RWPE2 (cell line): ENCODE measurements around the gene ANO2.

ENCODE experiments used
- ATAC-seq: fragments of 200-7000 bp; cut with Tn5 transposase; 3 replicates; pipeline ENCODE4 v1.9.1; 2021; ENCODE audit warnings: low read depth
- DNase-seq: peaks from one replicate; pipeline ENCODE4 v3.0.0-alpha.2; 2020; ENCODE audit warnings: low spot score
- H3K27ac ChIP-seq: fragments of 450-650 bp; 2 replicates; pipeline ENCODE4 v1.5.1; 2017; ENCODE audit warnings: mild to moderate bottlenecking; ENCODE audit not compliant: poor library complexity, severe bottlenecking
- H3K27me3 ChIP-seq: fragments of 250-450 bp; sonication (Bioruptor Pico); 2 replicates; pipeline ENCODE4 v1.5.1; 2021; ENCODE audit warnings: mild to moderate bottlenecking, moderate library complexity; ENCODE audit not compliant: insufficient read depth, poor library complexity, severe bottlenecking
- H3K36me3 ChIP-seq: fragments of 250-450 bp; sonication (Bioruptor Pico); 2 replicates; pipeline ENCODE4 v1.5.1; 2020; ENCODE audit warnings: low read depth, mild to moderate bottlenecking, moderate library complexity
- H3K4me1 ChIP-seq: fragments of 250-450 bp; sonication (Bioruptor Pico); 2 replicates; pipeline ENCODE4 v1.5.1; 2021; ENCODE audit warnings: mild to moderate bottlenecking, moderate library complexity; ENCODE audit not compliant: insufficient read depth, poor library complexity, severe bottlenecking
- H3K4me3 ChIP-seq: fragments of 250-450 bp; sonication (Bioruptor Pico); 2 replicates; pipeline ENCODE4 v1.5.1; 2021; ENCODE audit warnings: mild to moderate bottlenecking, moderate library complexity; ENCODE audit not compliant: severe bottlenecking
- H3K9me3 ChIP-seq: fragments of 250-450 bp; sonication (Bioruptor Pico); 2 replicates; pipeline ENCODE4 v1.5.1; 2021; ENCODE audit warnings: mild to moderate bottlenecking, moderate library complexity; ENCODE audit not compliant: severe bottlenecking
- TF ChIP-seq, protein P1 (sequence below): fragments of 450-650 bp; IDR thresholded peaks from one replicate; pipeline ENCODE4 v1.5.1; 2017; ENCODE audit warnings: mild to moderate bottlenecking, moderate library complexity; ENCODE audit not compliant: poor library complexity, severe bottlenecking

ANO2 gene

DNA sequence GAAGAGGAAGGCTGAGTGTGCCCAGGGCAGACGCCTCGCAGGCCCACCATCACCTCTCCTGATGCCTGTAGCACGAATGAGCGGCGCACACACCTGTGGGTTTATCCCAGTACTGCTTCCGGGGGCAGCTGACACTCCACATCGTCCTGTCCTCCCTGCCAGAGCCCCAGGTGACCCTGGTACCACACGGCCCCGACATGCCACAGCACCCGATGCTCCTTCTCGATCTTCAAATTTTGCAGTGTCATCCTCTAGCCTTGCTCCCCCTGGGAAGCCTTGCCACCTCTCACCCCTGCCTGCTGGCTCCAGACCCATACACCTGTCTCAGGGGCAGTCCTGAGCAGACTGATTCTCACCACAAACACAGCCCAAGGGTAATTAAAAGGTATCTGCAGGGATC, 40.6 kb downstream of the ANO2 start:
- no peak overlapping the region for H3K4me3 ChIP-seq
- peaks cover 4% of the 10 kb centered on the region for H3K27me3 ChIP-seq
- no peaks in the 10 kb centered on the region for H3K36me3 ChIP-seq
- no peak overlapping the region for H3K27ac ChIP-seq
- no peaks in the 10 kb centered on the region for H3K9me3 ChIP-seq
- ATAC-seq, result no peak
- no peak for DNase-seq
- H3K4me1 ChIP-seq, result no peaks in the 10 kb centered on the region
- TF ChIP-seq, protein P1, sequence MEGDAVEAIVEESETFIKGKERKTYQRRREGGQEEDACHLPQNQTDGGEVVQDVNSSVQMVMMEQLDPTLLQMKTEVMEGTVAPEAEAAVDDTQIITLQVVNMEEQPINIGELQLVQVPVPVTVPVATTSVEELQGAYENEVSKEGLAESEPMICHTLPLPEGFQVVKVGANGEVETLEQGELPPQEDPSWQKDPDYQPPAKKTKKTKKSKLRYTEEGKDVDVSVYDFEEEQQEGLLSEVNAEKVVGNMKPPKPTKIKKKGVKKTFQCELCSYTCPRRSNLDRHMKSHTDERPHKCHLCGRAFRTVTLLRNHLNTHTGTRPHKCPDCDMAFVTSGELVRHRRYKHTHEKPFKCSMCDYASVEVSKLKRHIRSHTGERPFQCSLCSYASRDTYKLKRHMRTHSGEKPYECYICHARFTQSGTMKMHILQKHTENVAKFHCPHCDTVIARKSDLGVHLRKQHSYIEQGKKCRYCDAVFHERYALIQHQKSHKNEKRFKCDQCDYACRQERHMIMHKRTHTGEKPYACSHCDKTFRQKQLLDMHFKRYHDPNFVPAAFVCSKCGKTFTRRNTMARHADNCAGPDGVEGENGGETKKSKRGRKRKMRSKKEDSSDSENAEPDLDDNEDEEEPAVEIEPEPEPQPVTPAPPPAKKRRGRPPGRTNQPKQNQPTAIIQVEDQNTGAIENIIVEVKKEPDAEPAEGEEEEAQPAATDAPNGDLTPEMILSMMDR, result no peak

DNA sequence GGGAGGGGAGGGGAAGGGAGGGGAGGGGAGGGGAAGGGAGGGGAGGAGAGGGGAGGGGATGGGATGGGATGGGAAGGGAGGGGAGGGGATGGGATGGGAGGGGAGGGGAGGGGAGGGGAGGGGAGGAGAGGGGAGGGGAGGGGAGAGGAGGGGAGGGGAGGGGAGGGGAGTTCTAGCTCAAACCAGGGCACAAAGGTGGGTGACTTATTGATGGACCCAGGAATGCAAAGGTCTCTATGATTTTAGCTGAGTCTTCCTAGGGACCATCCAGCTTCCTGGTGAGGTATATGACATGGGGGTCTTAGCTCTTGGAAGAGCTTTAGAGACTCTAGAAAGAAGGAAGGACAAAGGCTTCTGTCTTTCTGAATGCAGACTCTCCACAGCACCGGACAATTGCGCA, 42.3 kb downstream of the ANO2 start:
- Histone ChIP-seq H3K36me3 (no peaks in the 10 kb centered on the region), H3K4me3 (no peak overlapping the region), H3K9me3 (no peaks in the 10 kb centered on the region), H3K27ac (no peak overlapping the region), H3K27me3 (peaks cover 4% of the 10 kb centered on the region), H3K4me1 (no peaks in the 10 kb centered on the region)
- DNase-seq (no peak), ATAC-seq (no peak)
- TF ChIP-seq, protein P1, result no peak

DNA sequence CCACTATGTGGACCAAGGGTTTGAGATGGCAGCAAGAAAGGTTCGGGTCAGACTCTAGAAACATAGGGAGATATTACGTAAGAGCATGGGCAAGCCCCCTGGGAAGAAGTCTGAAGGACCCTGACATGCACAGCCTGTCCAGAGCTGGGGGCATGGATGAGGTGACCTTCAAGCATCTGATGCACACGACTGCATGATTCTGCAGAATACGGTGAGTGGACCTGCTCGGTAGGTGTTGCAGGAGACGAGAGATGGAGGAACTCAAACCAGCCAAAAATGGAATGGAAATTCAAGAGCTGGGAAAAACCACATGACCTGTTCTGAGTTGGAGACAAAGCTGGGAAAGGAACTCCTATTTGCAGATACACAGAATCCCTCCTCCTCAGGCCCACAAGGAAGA, 43.6 kb downstream of the ANO2 start:
- H3K9me3 ChIP-seq, result no peaks in the 10 kb centered on the region
- H3K27me3 ChIP-seq, result peaks cover 2% of the 10 kb centered on the region
- H3K4me3 ChIP-seq, result no peak overlapping the region
- H3K4me1 ChIP-seq, result no peaks in the 10 kb centered on the region
- no peak overlapping the region for H3K27ac ChIP-seq
- DNase-seq (no peak), ATAC-seq (no peak)
- TF ChIP-seq, protein P1, result no peak
- no peaks in the 10 kb centered on the region for H3K36me3 ChIP-seq

DNA sequence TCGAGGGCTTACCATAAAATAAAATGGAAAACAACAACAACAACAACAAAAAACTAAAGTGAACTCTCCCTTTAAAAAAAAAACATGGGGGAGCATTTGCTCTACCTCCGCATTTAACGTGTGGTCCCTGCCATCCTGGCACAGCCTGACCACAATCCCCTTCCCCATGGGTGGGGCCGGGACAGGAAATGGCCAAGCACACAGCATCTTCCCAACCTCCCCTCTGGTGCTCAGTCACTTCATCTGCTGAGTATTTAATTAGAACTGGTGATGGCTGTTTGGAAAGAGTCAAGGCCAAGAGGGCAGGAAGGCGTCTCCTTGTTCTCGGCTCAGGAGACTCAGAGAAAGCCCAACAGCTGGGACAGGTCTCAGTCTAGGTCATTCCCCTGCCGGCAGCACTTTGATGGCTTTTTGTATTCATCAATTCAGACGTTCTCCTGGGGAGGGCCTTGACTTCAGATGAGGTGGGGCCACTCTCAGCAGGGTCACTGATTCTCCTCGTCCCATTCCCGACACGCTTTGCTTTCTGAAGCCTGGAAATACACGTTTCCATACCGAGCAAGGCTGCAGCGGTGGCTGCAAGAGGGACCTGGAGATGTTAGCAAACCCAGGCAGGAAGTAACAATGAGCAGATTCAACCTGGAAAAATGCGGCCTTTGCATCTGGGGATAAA, 44.4 kb downstream of the ANO2 start:
- H3K4me1 ChIP-seq, result no peaks in the 10 kb centered on the region
- ATAC-seq (no peak), DNase-seq (no peak)
- no peak overlapping the region for H3K4me3 ChIP-seq
- no peaks in the 10 kb centered on the region for H3K9me3 ChIP-seq
- H3K27me3 ChIP-seq, result peaks cover 3% of the 10 kb centered on the region
- H3K27ac ChIP-seq, result no peak overlapping the region
- no peaks in the 10 kb centered on the region for H3K36me3 ChIP-seq
- TF ChIP-seq, protein P1, result no peak

DNA sequence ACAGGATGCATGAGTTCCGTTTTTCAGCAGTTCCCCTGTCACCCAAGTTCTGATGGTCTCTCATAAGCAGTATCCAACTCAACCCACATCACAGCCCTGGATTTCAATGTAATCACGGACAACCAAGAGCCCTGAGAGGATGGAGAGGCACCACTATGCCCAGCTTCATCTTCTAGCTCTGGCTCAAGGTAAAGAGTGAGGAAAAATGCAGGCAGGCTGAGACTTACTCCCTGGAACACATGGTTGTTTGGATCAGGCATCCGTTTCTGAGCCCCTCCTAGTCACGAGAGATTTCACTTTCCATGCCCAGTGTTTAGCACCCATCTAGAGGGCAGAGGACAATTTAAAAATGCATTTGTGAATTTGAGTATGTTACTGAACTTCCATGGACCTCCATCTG, 45.0 kb downstream of the ANO2 start:
- no peaks in the 10 kb centered on the region for H3K4me1 ChIP-seq
- H3K9me3 ChIP-seq, result no peaks in the 10 kb centered on the region
- TF ChIP-seq, protein P1, result no peak
- DNase-seq (no peak), ATAC-seq (no peak)
- no peaks in the 10 kb centered on the region for H3K36me3 ChIP-seq
- no peak overlapping the region for H3K27ac ChIP-seq
- peaks cover 3% of the 10 kb centered on the region for H3K27me3 ChIP-seq
- no peak overlapping the region for H3K4me3 ChIP-seq
